Kidney epithelial cell (primary cell): ENCODE results near the gene NLN. TPM values are rescaled to one million over a fixed set of nuclear protein-coding genes. Genes with fewer than 3 reads are reported as not detected.

Source experiments
- DNase-seq: peaks from one replicate; pipeline ENCODE4 v3.0.0-alpha.2; 2010; ENCODE audit warnings: low read depth
- H3K27me3 ChIP-seq: 2 replicates; pipeline ENCODE4 v1.6.0; 2011; ENCODE audit warnings: low read length; ENCODE audit not compliant: control insufficient read depth, insufficient read depth
- H3K36me3 ChIP-seq: 2 replicates; pipeline ENCODE4 v1.5.1; 2011; ENCODE audit warnings: low read length; ENCODE audit not compliant: control insufficient read depth, insufficient read depth
- H3K4me3 ChIP-seq: 2 replicates; pipeline ENCODE4 v1.5.1; 2011; ENCODE audit warnings: low read depth, mild to moderate bottlenecking, control low read depth, low read length
- total RNA-seq: library from RNA; depleted of rRNA; stranded (reverse); fragments of >200 nt; gene quantifications from 2 replicates; pipeline ENCODE4 v1.2.3, GENCODE V29; 2015
- TF ChIP-seq, protein P1 (sequence below): IDR thresholded peaks from 2 replicates; pipeline ENCODE4 v1.5.1; 2011; ENCODE audit warnings: mild to moderate bottlenecking, moderate library complexity, low read length, control low read depth, inconsistent platforms; ENCODE audit not compliant: insufficient read depth, poor library complexity, severe bottlenecking

Gene NLN
- total RNA-seq, 1 donor from 2014 or later = 31.0 TPM

GRCh38 chr5:65818592-65818991, 96.6 kb downstream of the NLN start:
- Histone ChIP-seq H3K4me3 (no peak overlapping the region), H3K36me3 (no peaks in the 10 kb centered on the region), H3K27me3 (no peaks in the 10 kb centered on the region)
- no peak for DNase-seq
- TF ChIP-seq, protein P1, sequence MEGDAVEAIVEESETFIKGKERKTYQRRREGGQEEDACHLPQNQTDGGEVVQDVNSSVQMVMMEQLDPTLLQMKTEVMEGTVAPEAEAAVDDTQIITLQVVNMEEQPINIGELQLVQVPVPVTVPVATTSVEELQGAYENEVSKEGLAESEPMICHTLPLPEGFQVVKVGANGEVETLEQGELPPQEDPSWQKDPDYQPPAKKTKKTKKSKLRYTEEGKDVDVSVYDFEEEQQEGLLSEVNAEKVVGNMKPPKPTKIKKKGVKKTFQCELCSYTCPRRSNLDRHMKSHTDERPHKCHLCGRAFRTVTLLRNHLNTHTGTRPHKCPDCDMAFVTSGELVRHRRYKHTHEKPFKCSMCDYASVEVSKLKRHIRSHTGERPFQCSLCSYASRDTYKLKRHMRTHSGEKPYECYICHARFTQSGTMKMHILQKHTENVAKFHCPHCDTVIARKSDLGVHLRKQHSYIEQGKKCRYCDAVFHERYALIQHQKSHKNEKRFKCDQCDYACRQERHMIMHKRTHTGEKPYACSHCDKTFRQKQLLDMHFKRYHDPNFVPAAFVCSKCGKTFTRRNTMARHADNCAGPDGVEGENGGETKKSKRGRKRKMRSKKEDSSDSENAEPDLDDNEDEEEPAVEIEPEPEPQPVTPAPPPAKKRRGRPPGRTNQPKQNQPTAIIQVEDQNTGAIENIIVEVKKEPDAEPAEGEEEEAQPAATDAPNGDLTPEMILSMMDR = no peak

DNA sequence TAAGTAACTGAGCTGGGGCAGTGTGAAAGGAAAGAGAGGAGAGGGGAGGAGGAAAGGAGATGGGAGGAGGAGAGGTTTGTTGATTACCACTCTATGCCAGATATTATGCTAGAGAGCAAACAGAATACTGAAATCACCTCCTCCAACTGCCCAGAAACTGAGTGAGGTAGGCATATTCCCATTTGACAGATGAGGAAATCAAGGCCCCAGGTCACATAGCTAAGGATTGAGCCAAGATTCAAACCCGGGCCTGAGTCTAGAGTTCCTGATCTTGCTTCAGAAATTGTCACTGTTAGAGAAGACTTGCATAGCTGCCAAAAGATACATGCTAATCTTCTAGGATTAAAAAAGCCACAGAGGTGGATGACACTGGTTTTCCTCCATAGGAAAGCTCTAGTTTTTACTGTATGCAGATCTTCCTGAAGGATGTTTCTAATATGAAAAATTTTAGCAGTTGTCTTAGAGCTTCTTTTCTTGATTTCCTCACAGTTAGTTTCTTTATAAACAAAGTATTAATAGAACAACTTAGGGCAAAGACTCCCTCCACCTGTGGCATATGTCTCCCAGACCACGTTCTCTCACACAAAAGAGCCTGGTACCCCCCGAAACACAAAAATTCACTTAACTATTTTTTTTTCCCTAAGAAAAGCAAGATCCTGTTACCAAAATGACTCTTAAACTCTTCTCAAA, 97.4 kb downstream of the NLN start:
- no peak for DNase-seq
- Histone ChIP-seq H3K4me3 (no peak overlapping the region), H3K27me3 (no peaks in the 10 kb centered on the region), H3K36me3 (no peaks in the 10 kb centered on the region)
- TF ChIP-seq, protein P1 = no peak

GRCh38 chr5:65819905-65820240, 97.9 kb downstream of the NLN start:
- no peak for DNase-seq
- TF ChIP-seq, protein P1 = no peak
- H3K4me3 ChIP-seq = no peak overlapping the region
- no peaks in the 10 kb centered on the region for H3K27me3 ChIP-seq
- H3K36me3 ChIP-seq = no peaks in the 10 kb centered on the region

GRCh38 chr5:65820373-65820772, 98.4 kb downstream of the NLN start:
- Histone ChIP-seq H3K36me3 (no peaks in the 10 kb centered on the region), H3K4me3 (no peak overlapping the region), H3K27me3 (no peaks in the 10 kb centered on the region)
- TF ChIP-seq, protein P1 = no peak
- DNase-seq = no peak

DNA sequence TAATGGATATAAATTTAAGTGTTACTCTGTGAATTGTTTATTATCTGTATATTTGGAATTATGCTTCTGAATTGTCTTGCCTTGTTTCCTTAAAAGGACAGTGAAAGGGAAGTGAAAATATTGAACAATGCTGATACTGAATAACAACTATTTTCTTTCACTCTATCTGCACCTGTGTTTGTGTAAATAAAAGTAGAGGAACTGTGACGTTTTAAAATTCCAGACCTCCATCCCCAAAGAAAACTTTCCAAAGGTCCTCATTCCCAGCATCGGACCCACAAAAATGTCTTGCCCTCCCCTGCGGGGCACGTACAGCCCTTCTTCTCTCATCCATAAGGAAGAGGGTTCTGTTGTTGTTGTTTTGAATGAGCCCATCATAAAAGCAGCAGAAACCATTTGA, 100.0 kb downstream of the NLN start:
- Histone ChIP-seq H3K4me3 (no peak overlapping the region), H3K27me3 (no peaks in the 10 kb centered on the region), H3K36me3 (no peaks in the 10 kb centered on the region)
- DNase-seq = no peak
- TF ChIP-seq, protein P1 = no peak

GRCh38 chr5:65822710-65823109, 100.7 kb downstream of the NLN start:
- no peak overlapping the region for H3K4me3 ChIP-seq
- no peaks in the 10 kb centered on the region for H3K27me3 ChIP-seq
- TF ChIP-seq, protein P1 = no peak
- no peak for DNase-seq
- no peaks in the 10 kb centered on the region for H3K36me3 ChIP-seq
